Tibial nerve (tissue), 4 donors: ENCODE results near the gene BOC. TPM values are rescaled to one million over a fixed set of nuclear protein-coding genes. Genes with fewer than 3 reads are reported as not detected.

Source experiments
- DNase-seq, 2 donors: peaks; one replicate each; pipeline ENCODE4 v3.0.0-alpha.2; 2019; ENCODE audit warnings: low spot score in 2 of 2
- H3K27ac ChIP-seq, 4 donors: fragments of 200-600 bp; sonication (generic) in 3 of 4; one replicate each; pipeline ENCODE4 v1.5.1; 2017 to 2019; ENCODE audit warnings: mild to moderate bottlenecking in 1 of 4
- H3K27me3 ChIP-seq, 2 donors: fragments of 200-600 bp; sonication (generic) in 1 of 2; one replicate each; pipeline versions ENCODE4 v1.5.1 to v1.6.0; 2017 to 2019
- H3K36me3 ChIP-seq, 3 donors: fragments of 200-600 bp; sonication (generic); one replicate each; pipeline ENCODE4 v1.5.1; 2018 to 2019
- H3K4me1 ChIP-seq, 4 donors: fragments of 200-600 bp; sonication (generic) in 3 of 4; one replicate each; pipeline ENCODE4 v1.5.1; 2017 to 2019
- H3K4me3 ChIP-seq, 4 donors: fragments of 200-600 bp; sonication (generic) in 3 of 4; one replicate each; pipeline ENCODE4 v1.5.1; 2017 to 2019; ENCODE audit warnings: mild to moderate bottlenecking in 1 of 4, moderate library complexity in 1 of 4
- H3K9me3 ChIP-seq, 4 donors: fragments of 200-600 bp; sonication (generic) in 3 of 4; one replicate each; pipeline ENCODE4 v1.5.1; 2017 to 2019
- CTCF ChIP-seq, 5 experiments: fragments of 200-600 bp in 3 of 5; fragments of 450-650 bp in 2 of 5; sonication (generic) in 3 of 5; IDR thresholded peaks; one replicate each; pipeline ENCODE4 v1.5.1; 2016 to 2019; ENCODE audit warnings: antibody characterized with exemption in 5 of 5, mild to moderate bottlenecking in 3 of 5, moderate library complexity in 2 of 5
- EP300 ChIP-seq, 2 donors: sonication (generic); formaldehyde crosslinking; IDR thresholded peaks; one replicate each; pipeline ENCODE4 v1.6.1; 2017; ENCODE audit warnings: antibody characterized with exemption in 2 of 2, mild to moderate bottlenecking in 1 of 2
- POLR2A ChIP-seq, 2 donors: fragments of 450-650 bp; IDR thresholded peaks; one replicate each; pipeline ENCODE4 v1.6.1; 2017; ENCODE audit warnings: antibody characterized with exemption in 2 of 2, mild to moderate bottlenecking in 2 of 2, moderate library complexity in 2 of 2
- WGBS, 2 donors: methylation state at CpG; one replicate each; pipeline ENCODE4 v1.1.5; 2018; 5-methylcytosine and 5-hydroxymethylcytosine counted together
- total RNA-seq, 4 donors: library from RNA; depleted of rRNA; stranded (reverse); fragments of >200 nt; gene quantifications; one replicate each; pipeline ENCODE4 v1.1.0, GENCODE V29; 2016

Gene BOC
- total RNA-seq, 4 donors from 2014 or later: 27.6 to 63.2 (median 48.1) TPM

- H3K36me3 ChIP-seq: peaks cover 0 to 62% (median 0%) of the 10 kb centered on the region in 3 donors
- no peak for DNase-seq
- H3K27me3 ChIP-seq: no peaks in the 10 kb centered on the region
- no peak for TF ChIP-seq POLR2A (IDR thresholded peaks at IDR 0.05)
- TF ChIP-seq CTCF (IDR thresholded peaks at IDR 0.05): no peak
- TF ChIP-seq EP300 (IDR thresholded peaks at IDR 0.05): no peak
- no peaks in the 10 kb centered on the region for H3K9me3 ChIP-seq
- H3K27ac ChIP-seq: no peak overlapping the region
- peaks cover 0 to 24% (median 12%) of the 10 kb centered on the region in 4 donors for H3K4me1 ChIP-seq
- WGBS, 2 donors: 75 to 90% methylated on average over 9 of the region's 9 CpGs
- no peak overlapping the region for H3K4me3 ChIP-seq
Measured at GRCh38 chr3:113271594-113272384, 60.4 kb downstream of the BOC start.

GRCh38 chr3:113272385-113272779, 61.0 kb downstream of the BOC start:
- peaks cover 0 to 62% (median 0%) of the 10 kb centered on the region in 3 donors for H3K36me3 ChIP-seq
- 90 to 97% methylated on average over 13 of the region's 13 CpGs for WGBS, 2 donors
- no peaks in the 10 kb centered on the region for H3K9me3 ChIP-seq
- H3K27ac ChIP-seq: no peak overlapping the region
- no peak for DNase-seq
- peaks cover 0 to 30% (median 15%) of the 10 kb centered on the region in 4 donors for H3K4me1 ChIP-seq
- H3K27me3 ChIP-seq: no peaks in the 10 kb centered on the region
- TF ChIP-seq POLR2A (IDR thresholded peaks at IDR 0.05): no peak
- TF ChIP-seq EP300 (IDR thresholded peaks at IDR 0.05): no peak
- no peak for TF ChIP-seq CTCF (IDR thresholded peaks at IDR 0.05)
- H3K4me3 ChIP-seq: no peak overlapping the region

- Histone ChIP-seq H3K9me3 (no peaks in the 10 kb centered on the region), H3K4me3 (no peak overlapping the region), H3K36me3 (peaks cover 0 to 58% (median 0%) of the 10 kb centered on the region in 3 donors), H3K27me3 (no peaks in the 10 kb centered on the region), H3K4me1 (peaks cover 0 to 36% (median 16%) of the 10 kb centered on the region in 4 donors), H3K27ac (no peak overlapping the region)
- WGBS, 2 donors: 93 to 95% methylated on average over 12 to 13 of the region's 15 CpGs
- TF ChIP-seq CTCF (IDR thresholded peaks at IDR 0.05): no peak
- TF ChIP-seq EP300 (IDR thresholded peaks at IDR 0.05): no peak
- TF ChIP-seq POLR2A (IDR thresholded peaks at IDR 0.05): no peak
- no peak for DNase-seq
Measured at GRCh38 chr3:113273011-113273410, 61.7 kb downstream of the BOC start.

- TF ChIP-seq POLR2A (IDR thresholded peaks at IDR 0.05) (no peak), EP300 (IDR thresholded peaks at IDR 0.05) (no peak), CTCF (IDR thresholded peaks at IDR 0.05) (no peak)
- Histone ChIP-seq H3K9me3 (no peaks in the 10 kb centered on the region), H3K4me3 (no peak overlapping the region), H3K27me3 (no peaks in the 10 kb centered on the region), H3K36me3 (peaks cover 0 to 53% (median 0%) of the 10 kb centered on the region in 3 donors), H3K27ac (peak overlapping the region in 1 of 4 donors; percentile 90), H3K4me1 (peaks cover 0 to 36% (median 16%) of the 10 kb centered on the region in 4 donors)
- 90 to 94% methylated on average over 13 of the region's 13 CpGs for WGBS, 2 donors
- DNase-seq: no peak
Measured at GRCh38 chr3:113273604-113274378, 62.4 kb downstream of the BOC start.
